A549 (cell line): ENCODE results near the gene TMEM163. TPM values are rescaled to one million over a fixed set of nuclear protein-coding genes. Genes with fewer than 3 reads are reported as not detected.

Experiments used
- ATAC-seq, 2 experiments: fragments of 200-7000 bp in 1 of 2; fragments of >200 bp in 1 of 2; cut with Nextera tagmentation in 1 of 2; cut with Tn5 transposase in 1 of 2; 3 replicates each; pipeline versions ENCODE4 v1.8.0 to v1.9.1; 2018 to 2020; ENCODE audit warnings: mild to moderate bottlenecking in 1 of 2, moderate library complexity in 1 of 2
- CTCF ChIA-PET: fragments of 300-600 bp; sonication (Branson Sonifier 250); formaldehyde crosslinking; extraction: SDS; loops from one replicate; lab custom pipeline; 2021; ENCODE audit warnings: antibody characterized with exemption, inconsistent platforms; lab: Yijun Ruan, JAX
- POLR2A ChIA-PET: fragments of 350-600 bp; formaldehyde crosslinking; extraction: SDS; loops from one replicate; lab custom pipeline; 2021; ENCODE audit warnings: antibody characterized with exemption, inconsistent platforms; lab: Yijun Ruan, JAX
- DNase-seq, 2 experiments: peaks; one replicate each; pipeline versions ENCODE4 v3.0.0 to v3.0.0-alpha.2; 2011 to 2016; ENCODE audit warnings: low read depth in 1 of 2, low spot score in 1 of 2
- FAIRE-seq: peaks from 2 replicates; lab custom pipeline; 2011; peaks lifted over from hg19 to GRCh38; lab: Jason Lieb, UNC
- H3K27ac ChIP-seq, 2 experiments: fragments of >200 bp; sonication (Bioruptor Twin); formaldehyde crosslinking; 3 replicates each; pipeline ENCODE4 v1.5.1; 2016 to 2017
- H3K4me1 ChIP-seq: fragments of >200 bp; sonication (Bioruptor Twin); formaldehyde crosslinking; 3 replicates; pipeline ENCODE4 v1.6.1; 2016
- H3K4me2 ChIP-seq: fragments of >200 bp; sonication (Bioruptor Twin); formaldehyde crosslinking; 3 replicates; pipeline ENCODE4 v1.6.1; 2016
- H3K4me3 ChIP-seq: fragments of >200 bp; sonication (Bioruptor Twin); formaldehyde crosslinking; 3 replicates; pipeline ENCODE4 v1.5.1; 2016
- H3K9me3 ChIP-seq: fragments of >200 bp; sonication (Bioruptor Twin); formaldehyde crosslinking; 3 replicates; pipeline ENCODE4 v1.6.1; 2016
- BHLHE40 ChIP-seq: IDR thresholded peaks from 2 replicates; pipeline ENCODE4 v1.6.1; 2012; ENCODE audit warnings: low read depth, low read length, inconsistent platforms
- CBX2 ChIP-seq: fragments of 200-600 bp; sonication (generic); IDR thresholded peaks from 2 replicates; pipeline ENCODE4 v1.6.1; 2016; ENCODE audit warnings: low read depth, mild to moderate bottlenecking, borderline replicate concordance
- CBX8 ChIP-seq: fragments of 200-600 bp; sonication (generic); IDR thresholded peaks from 2 replicates; pipeline ENCODE4 v1.6.1; 2016
- CEBPB ChIP-seq, 2 experiments: fragments of >200 bp in 1 of 2; sonication (Bioruptor Twin) in 1 of 2; formaldehyde crosslinking in 1 of 2; IDR thresholded peaks; 2 replicates each; pipeline ENCODE4 v1.6.1; 2012 to 2016
- CHD4 ChIP-seq: fragments of 200-600 bp; sonication (generic); IDR thresholded peaks from 2 replicates; pipeline ENCODE4 v1.6.1; 2016; ENCODE audit warnings: antibody characterized with exemption, mild to moderate bottlenecking, borderline replicate concordance
- EHF ChIP-seq: fragments of 250-450 bp; sonication (Bioruptor Pico); IDR thresholded peaks from 2 replicates; pipeline ENCODE4 v1.5.0; 2020; ENCODE audit warnings: mild to moderate bottlenecking
- EHMT2 ChIP-seq: fragments of 200-600 bp; sonication (generic); IDR thresholded peaks from 2 replicates; pipeline ENCODE4 v1.6.1; 2016; ENCODE audit warnings: antibody characterized with exemption, low read depth, mild to moderate bottlenecking, moderate library complexity
- EP300 ChIP-seq, 2 experiments: fragments of >200 bp; sonication (Bioruptor Twin); formaldehyde crosslinking; IDR thresholded peaks; 2 replicates in 1 of 2; 3 replicates in 1 of 2; pipeline ENCODE4 v1.6.1; 2016 to 2017
- FOXS1 ChIP-seq: fragments of 250-450 bp; sonication (Bioruptor Pico); IDR thresholded peaks from 2 replicates; pipeline ENCODE4 v1.5.0; 2020; ENCODE audit warnings: mild to moderate bottlenecking, moderate library complexity
- HDAC2 ChIP-seq: fragments of 200-600 bp; sonication (generic); IDR thresholded peaks from 2 replicates; pipeline ENCODE4 v1.6.1; 2016
- HEYL ChIP-seq: fragments of 250-450 bp; sonication (Bioruptor Pico); IDR thresholded peaks from 2 replicates; pipeline ENCODE4 v1.8.0; 2021; ENCODE audit warnings: mild to moderate bottlenecking, moderate library complexity
- HMGXB4 ChIP-seq: fragments of 250-450 bp; sonication (Bioruptor Pico); IDR thresholded peaks from 2 replicates; pipeline ENCODE4 v1.5.0; 2021; ENCODE audit warnings: mild to moderate bottlenecking, moderate library complexity, borderline replicate concordance
- MAZ ChIP-seq: fragments of 150-350 bp; IDR thresholded peaks from 2 replicates; pipeline ENCODE4 v1.6.1; 2014; ENCODE audit warnings: antibody characterized with exemption, low read depth, low read length, borderline replicate concordance
- MYC ChIP-seq: IDR thresholded peaks from 2 replicates; pipeline ENCODE4 v1.6.1; 2012; ENCODE audit warnings: mild to moderate bottlenecking, inconsistent platforms, low read length, improper control_type of control experiment, borderline replicate concordance
- NFE2L2 ChIP-seq: fragments of 150-350 bp; conservative IDR thresholded peaks from 2 replicates; pipeline ENCODE4 v1.6.1; 2014; ENCODE audit warnings: low read length
- POLR2A ChIP-seq: IDR thresholded peaks from 2 replicates; pipeline ENCODE4 v1.6.1; 2012; ENCODE audit warnings: mild to moderate bottlenecking, low read length
- POLR2AphosphoS2 ChIP-seq: conservative IDR thresholded peaks from 2 replicates; pipeline ENCODE4 v1.6.1; 2012; ENCODE audit warnings: low read length, improper control_type of control experiment, inconsistent platforms
- RAD21 ChIP-seq, 2 experiments: fragments of >200 bp in 1 of 2; sonication (Bioruptor Twin) in 1 of 2; formaldehyde crosslinking in 1 of 2; IDR thresholded peaks in 1 of 2; conservative IDR thresholded peaks in 1 of 2; 2 replicates in 1 of 2; 3 replicates in 1 of 2; pipeline ENCODE4 v1.6.1; 2012 to 2018; ENCODE audit warnings: inconsistent platforms in 1 of 2
- RCOR1 ChIP-seq: fragments of 150-350 bp; IDR thresholded peaks from 2 replicates; pipeline ENCODE4 v1.6.1; 2014; ENCODE audit warnings: antibody characterized with exemption, low read length, low read depth
- SREBF2 ChIP-seq: fragments of 450-650 bp; IDR thresholded peaks from 2 replicates; pipeline ENCODE4 v1.6.1; 2014; ENCODE audit warnings: mild to moderate bottlenecking, moderate library complexity
- TFCP2L1 ChIP-seq: fragments of 250-450 bp; sonication (Bioruptor Pico); IDR thresholded peaks from 2 replicates; pipeline ENCODE4 v1.5.0; 2021; ENCODE audit warnings: mild to moderate bottlenecking
- ZC3H11A ChIP-seq: fragments of 450-650 bp; IDR thresholded peaks from 2 replicates; pipeline ENCODE4 v1.6.1; 2014; ENCODE audit warnings: antibody characterized with exemption, mild to moderate bottlenecking
- WGBS: methylation state at CpG from one replicate; pipeline ENCODE4 v1.1.6; 2017; ENCODE audit errors: missing lambda C conversion rate; 5-methylcytosine and 5-hydroxymethylcytosine counted together
- polyA plus RNA-seq, 4 experiments: library from polyadenylated mRNA; depleted of rRNA in 3 of 4; stranded (reverse); fragments of >200 nt; fragmentation: RNase III in 1 of 4; extraction: RNeasy Plus Mini Kit Qiagen cat#74134 plus additional on column Dnase treatment in 1 of 4; gene quantifications; 2 replicates in 3 of 4; 3 replicates in 1 of 4; pipeline ENCODE4 v1.2.3, GENCODE V29; 2011 to 2017
- TF ChIP-seq, protein P1 (sequence below): fragments of >200 bp; sonication (Bioruptor Twin); formaldehyde crosslinking; IDR thresholded peaks from 3 replicates; pipeline ENCODE4 v1.5.1; 2016
- TF ChIP-seq, protein P2 (sequence below): fragments of >200 bp; sonication (Bioruptor Twin); formaldehyde crosslinking; IDR thresholded peaks from 2 replicates; pipeline ENCODE4 v1.6.1; 2016
- TF ChIP-seq, protein P3 (sequence below): IDR thresholded peaks from 2 replicates; pipeline ENCODE4 v1.6.1; 2012
- TF ChIP-seq, protein P4 (sequence below): fragments of 250-450 bp; sonication (Bioruptor Pico); IDR thresholded peaks from 2 replicates; pipeline ENCODE4 v1.5.0; 2020; ENCODE audit warnings: low read depth, mild to moderate bottlenecking, moderate library complexity

TMEM163 gene
- polyA plus RNA-seq, 2 of the 4 experiments (the other 2 are of a cell fraction): not detected

GRCh38 chr2:134727385-134727784 lies 8.6 kb upstream of the TMEM163 start:
- TF ChIP-seq CHD4: no peak
- TF ChIP-seq EHF: no peak
- TF ChIP-seq POLR2A: no peak
- TF ChIP-seq RCOR1: no peak
- ChIA-PET POLR2A (no interaction called here), CTCF (no interaction called here)
- Histone ChIP-seq H3K4me1 (no peaks in the 10 kb centered on the region), H3K9me3 (no peaks in the 10 kb centered on the region), H3K27ac (no peak overlapping the region), H3K4me3 (no peak overlapping the region), H3K4me2 (no peak overlapping the region)
- WGBS: 68% methylated on average over 4 of the region's 4 CpGs
- ATAC-seq: no peak
- DNase-seq: no peak
- FAIRE-seq: no peak

- H3K27ac ChIP-seq: no peak overlapping the region
- TF ChIP-seq RAD21 (conservative IDR thresholded peaks at IDR 0.05 in 1 of 2, IDR thresholded peaks at IDR 0.05 in 1 of 2): no peak
- TF ChIP-seq EP300 (IDR thresholded peaks at IDR 0.05): no peak
- TF ChIP-seq CEBPB (IDR thresholded peaks at IDR 0.05): no peak
- TF ChIP-seq, protein P1, sequence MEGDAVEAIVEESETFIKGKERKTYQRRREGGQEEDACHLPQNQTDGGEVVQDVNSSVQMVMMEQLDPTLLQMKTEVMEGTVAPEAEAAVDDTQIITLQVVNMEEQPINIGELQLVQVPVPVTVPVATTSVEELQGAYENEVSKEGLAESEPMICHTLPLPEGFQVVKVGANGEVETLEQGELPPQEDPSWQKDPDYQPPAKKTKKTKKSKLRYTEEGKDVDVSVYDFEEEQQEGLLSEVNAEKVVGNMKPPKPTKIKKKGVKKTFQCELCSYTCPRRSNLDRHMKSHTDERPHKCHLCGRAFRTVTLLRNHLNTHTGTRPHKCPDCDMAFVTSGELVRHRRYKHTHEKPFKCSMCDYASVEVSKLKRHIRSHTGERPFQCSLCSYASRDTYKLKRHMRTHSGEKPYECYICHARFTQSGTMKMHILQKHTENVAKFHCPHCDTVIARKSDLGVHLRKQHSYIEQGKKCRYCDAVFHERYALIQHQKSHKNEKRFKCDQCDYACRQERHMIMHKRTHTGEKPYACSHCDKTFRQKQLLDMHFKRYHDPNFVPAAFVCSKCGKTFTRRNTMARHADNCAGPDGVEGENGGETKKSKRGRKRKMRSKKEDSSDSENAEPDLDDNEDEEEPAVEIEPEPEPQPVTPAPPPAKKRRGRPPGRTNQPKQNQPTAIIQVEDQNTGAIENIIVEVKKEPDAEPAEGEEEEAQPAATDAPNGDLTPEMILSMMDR: no peak
- no peak for TF ChIP-seq FOXS1
- TF ChIP-seq EHF: no peak
- TF ChIP-seq POLR2AphosphoS2: no peak
- TF ChIP-seq, protein P2, sequence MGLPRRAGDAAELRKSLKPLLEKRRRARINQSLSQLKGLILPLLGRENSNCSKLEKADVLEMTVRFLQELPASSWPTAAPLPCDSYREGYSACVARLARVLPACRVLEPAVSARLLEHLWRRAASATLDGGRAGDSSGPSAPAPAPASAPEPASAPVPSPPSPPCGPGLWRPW: no peak
- TF ChIP-seq ZC3H11A: no peak
- TF ChIP-seq BHLHE40: no peak
- TF ChIP-seq MYC: no peak
- no peak for TF ChIP-seq TFCP2L1
- TF ChIP-seq EHMT2: no peak
- TF ChIP-seq SREBF2: no peak
- TF ChIP-seq NFE2L2: no peak
- no peak overlapping the region for H3K4me3 ChIP-seq
- DNase-seq (no peak), ATAC-seq (no peak), FAIRE-seq (no peak)
- CTCF ChIA-PET: interaction anchor here (0.5 kb wide), 1 partner anchor 115 kb away, joined by 3 read pairs; no protein-coding TSS in a partner anchor
- no peak overlapping the region for H3K4me2 ChIP-seq
- no peaks in the 10 kb centered on the region for H3K9me3 ChIP-seq
- POLR2A ChIA-PET: no interaction called here
- H3K4me1 ChIP-seq: no peaks in the 10 kb centered on the region
These were observed 7.8 kb upstream of the TMEM163 start for GRCh38 chr2:134726645-134727044.

DNA sequence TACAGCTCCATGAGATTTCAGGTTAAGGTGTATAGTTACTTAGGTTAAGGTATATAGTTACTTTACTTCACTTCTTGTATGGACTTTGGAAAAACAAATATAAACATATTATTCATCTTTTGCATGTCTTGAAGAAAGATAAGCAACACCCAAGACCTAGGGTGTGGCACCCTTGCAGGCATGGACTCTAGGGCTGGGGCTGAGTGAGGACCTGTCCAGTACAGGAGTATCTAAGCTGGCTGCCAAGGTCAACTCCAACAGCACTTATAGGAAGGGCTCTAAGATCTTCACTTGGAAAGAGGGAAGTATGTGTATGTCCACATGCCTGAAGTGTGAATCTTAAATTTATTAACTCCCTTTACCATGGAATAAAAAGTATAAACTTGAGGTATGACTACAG lies 7.1 kb upstream of the TMEM163 start:
- no peak overlapping the region for H3K4me2 ChIP-seq
- ATAC-seq (no peak), DNase-seq (no peak)
- H3K4me3 ChIP-seq: no peak overlapping the region
- no peak overlapping the region for H3K27ac ChIP-seq
- POLR2A ChIA-PET: no interaction called here
- TF ChIP-seq HEYL (CRISPR knock-in tag) (no peak), MAZ (no peak), CHD4 (no peak), EHMT2 (no peak), CBX8 (no peak), HMGXB4 (CRISPR knock-in tag) (no peak), HDAC2 (no peak), CBX2 (no peak), SREBF2 (no peak)
- TF ChIP-seq, protein P3, sequence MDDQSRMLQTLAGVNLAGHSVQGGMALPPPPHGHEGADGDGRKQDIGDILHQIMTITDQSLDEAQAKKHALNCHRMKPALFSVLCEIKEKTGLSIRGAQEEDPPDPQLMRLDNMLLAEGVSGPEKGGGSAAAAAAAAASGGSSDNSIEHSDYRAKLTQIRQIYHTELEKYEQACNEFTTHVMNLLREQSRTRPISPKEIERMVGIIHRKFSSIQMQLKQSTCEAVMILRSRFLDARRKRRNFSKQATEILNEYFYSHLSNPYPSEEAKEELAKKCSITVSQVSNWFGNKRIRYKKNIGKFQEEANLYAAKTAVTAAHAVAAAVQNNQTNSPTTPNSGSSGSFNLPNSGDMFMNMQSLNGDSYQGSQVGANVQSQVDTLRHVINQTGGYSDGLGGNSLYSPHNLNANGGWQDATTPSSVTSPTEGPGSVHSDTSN: no peak
- TF ChIP-seq, protein P4, sequence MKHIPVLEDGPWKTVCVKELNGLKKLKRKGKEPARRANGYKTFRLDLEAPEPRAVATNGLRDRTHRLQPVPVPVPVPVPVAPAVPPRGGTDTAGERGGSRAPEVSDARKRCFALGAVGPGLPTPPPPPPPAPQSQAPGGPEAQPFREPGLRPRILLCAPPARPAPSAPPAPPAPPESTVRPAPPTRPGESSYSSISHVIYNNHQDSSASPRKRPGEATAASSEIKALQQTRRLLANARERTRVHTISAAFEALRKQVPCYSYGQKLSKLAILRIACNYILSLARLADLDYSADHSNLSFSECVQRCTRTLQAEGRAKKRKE (CRISPR knock-in tag): no peak
- TF ChIP-seq, all 56 proteins: peak for 0
- FAIRE-seq: no peak
- H3K4me1 ChIP-seq: no peaks in the 10 kb centered on the region
- CTCF ChIA-PET: no interaction called here
- H3K9me3 ChIP-seq: no peaks in the 10 kb centered on the region
